H4 (cell line): ENCODE results near the gene APOO. TPM values are rescaled to one million over a fixed set of nuclear protein-coding genes. Genes with fewer than 3 reads are reported as not detected.

Source experiments
- DNase-seq: peaks from one replicate; pipeline ENCODE4 v3.0.0-alpha.2; 2015; ENCODE audit warnings: low spot score
- total RNA-seq: library from RNA; depleted of rRNA; stranded (reverse); fragments of >200 nt; shearing (Covaris generic); gene quantifications from 2 replicates; pipeline ENCODE4 v1.2.3, GENCODE V29; 2014; rRNA removed

APOO gene
- total RNA-seq = 40.5 and 58.9 TPM in 2 replicates

DNA sequence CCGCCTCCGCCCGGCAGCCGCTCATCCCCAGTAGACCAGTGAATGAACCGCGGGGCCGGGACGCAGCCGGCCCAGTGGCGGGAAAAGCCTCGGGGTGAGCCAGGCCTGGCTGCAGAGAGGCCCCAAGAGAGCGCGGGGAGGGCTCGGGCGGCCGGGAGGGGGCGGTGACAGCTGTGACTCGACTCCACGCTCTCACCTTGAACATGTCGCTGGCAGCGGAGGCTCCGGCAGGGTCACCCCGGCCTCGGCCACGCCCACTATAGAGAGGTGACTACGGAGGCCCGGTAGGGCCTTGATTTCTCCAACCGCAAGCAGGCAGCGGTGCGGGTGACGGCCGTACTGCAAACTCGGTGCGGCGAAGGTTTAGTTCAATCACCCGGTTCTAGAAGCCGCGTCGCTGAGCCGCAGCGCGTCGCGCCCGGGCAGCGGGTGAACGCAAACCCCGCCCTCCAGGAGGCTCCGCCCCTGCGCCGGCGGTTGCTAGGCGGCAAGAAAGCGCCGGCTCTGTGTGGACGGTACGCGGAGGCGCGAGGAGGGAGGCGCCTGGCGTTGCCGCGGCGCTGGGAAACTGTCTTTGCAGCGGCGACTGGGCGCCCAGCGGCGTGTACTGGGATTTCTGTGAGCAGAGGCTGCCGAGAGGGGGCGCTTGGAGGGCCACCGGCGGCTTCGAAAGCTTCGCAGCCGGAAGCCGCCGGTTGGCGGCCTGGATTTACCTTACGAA lies at the start of gene APOO, which contains the start of gene CXorf58:
APOO (minus strand) TSS at position 441 of the 721 bp plus-strand sequence; CDS start at position 205, 236 bp downstream.
CXorf58 (plus strand) TSS at position 509 of the 721 bp plus-strand sequence. CDS start 2,297 bp downstream, outside the sequence.
- peak; percentile 84 for DNase-seq

DNA sequence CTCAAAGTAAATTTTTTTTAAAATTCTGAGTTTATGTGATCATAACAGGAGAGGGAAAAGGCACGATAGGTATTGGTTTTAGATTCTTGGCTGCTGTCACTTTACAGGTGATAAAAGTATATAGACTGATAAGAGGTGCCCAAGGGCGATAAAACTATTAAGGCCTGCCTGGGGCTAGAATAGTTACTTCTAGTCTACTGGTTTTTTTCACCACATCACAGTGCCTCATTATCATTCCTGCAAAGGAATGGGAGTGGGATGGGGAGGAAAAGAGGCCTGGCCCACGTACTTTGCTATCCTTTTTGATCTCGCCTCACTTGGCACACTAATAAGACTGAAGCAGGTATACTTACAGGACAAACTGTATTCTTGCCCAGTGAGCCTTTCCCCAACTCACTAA lies 46.7 kb upstream of the APOO start:
- no peak for DNase-seq

DNA sequence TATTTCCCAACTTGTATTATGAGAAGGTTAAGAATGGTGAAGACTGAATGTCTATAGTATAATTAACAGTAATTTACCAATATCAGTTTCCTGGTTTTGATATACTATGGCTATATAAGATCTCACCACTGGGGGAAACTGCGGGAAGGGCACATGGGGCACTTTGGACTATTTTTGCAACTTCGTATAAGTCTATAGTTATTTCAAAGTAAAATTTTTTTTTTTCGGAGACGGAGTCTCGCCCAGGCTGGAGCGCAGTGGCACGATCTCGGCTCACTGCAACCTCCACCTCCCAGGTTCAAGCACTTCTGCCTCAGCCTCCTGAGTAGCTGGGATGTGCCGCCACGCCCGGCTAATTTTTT lies 46.2 kb upstream of the APOO start:
- DNase-seq = no peak

DNA sequence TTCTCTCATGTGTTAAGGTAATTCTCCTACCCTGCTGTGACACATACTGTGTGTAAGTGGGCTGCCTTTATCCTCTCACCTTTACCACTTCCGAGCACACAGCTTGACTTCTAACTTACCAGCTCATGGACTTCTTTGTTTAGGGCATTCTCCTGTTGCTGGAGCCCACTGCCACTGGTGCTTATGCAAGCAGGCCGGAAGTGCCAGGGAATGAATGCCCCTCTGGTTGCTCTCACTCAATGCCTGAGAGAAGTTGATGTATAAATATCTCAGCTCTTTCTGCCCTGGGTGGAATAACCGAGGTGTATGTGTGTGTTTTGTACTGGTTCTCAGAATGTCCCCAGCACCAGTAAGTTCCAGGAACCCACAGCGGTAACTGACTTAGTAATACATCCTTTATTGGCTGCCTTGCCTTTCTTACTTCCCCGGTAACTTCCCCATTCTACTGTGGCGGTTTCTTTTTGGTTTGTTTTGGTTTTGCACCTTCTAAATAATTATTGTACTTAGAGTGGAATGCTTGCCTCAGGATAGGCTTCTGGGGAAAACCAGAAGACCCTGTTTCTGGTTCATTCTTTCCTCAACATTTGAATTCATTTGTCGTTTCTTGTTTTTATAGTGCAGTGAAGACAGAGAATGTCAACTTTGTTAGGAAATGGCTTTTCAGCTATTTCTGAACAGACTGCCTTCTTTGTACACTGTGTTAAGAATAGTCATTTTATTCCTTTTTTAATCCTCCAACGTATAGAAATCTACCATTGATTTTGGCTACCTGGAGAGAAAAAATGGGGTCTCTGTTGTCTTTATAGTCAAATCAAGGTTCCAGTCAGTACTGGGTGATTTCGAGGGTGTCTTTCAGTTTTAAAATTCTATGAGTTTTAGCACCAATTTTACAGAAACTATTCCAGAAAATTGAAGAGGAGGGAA lies 45.5 kb upstream of the APOO start:
- DNase-seq = peak; percentile 8

DNA sequence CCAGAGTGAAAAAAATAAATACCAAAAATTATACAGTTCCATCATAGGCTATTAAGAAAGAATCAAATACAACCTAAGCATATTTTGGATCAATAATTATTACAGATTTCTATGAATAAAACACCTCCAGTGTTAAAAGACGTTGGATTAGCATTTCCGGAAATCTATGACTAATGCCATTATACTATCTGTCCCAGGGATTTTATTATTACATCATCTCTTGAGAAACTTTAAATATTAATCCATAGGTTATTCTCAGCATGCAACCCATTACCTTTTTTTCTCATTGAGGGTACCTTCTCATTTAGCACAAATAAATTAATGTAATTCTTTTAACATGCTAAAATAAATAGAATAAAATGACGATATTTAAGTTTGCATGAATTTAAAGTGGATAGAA lies 44.7 kb upstream of the APOO start:
- no peak for DNase-seq

DNA sequence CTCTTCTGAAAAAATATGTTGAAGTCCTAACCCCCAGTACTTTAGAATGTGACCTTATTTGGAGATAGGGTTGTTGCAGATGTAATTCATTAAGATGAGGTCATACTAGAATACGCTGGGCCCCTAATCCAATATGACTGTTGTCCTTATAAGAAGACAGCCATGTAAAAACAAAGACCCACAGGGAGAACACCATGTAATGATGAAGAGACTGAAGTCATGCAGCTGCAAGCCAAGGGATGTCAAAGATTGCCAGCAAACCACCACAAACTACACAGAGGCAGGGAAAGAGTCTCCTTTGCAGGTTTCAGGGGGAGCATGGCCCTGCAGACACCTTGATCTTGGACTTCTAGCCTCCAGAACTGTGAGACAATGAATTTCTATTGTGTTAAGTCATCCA lies 37.5 kb upstream of the APOO start:
- DNase-seq = no peak

DNA sequence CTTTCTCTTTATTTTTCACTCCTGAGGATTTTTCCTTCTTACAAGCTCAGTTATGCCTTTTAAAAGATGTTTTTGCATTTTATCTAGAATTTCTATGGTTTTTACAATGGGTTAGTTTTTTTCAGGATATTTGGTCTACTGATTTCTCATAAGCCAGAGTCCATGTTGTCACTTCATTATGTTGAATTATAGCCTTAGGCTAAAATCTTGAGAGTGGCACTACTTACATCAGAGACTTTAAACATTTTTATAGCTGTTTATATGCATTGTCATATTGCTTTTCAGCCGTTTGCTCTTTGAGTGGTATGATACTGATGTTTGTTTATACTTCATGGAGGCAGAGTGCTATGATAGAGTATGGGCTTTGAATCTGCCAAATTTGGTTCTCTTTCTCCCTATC lies 36.5 kb upstream of the APOO start:
- no peak for DNase-seq

DNA sequence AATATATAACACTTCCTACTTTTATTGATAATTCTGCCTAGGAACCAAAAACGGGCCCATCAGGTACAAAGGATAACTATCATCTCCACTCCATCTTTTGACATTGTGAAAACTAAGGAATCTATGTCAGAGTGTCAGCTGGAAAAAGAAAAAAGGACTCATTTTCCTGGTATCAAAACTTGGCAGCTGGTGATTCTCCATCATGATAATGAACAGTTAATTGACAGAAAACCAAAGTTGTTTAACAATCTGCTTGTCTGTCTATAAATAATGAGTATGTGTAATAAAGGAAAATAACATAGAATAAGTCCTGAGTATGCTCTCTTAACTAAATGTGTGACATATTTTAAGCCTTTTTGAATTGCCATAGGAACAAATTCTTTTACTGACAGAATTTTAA lies 31.5 kb upstream of the APOO start:
- no peak for DNase-seq

DNA sequence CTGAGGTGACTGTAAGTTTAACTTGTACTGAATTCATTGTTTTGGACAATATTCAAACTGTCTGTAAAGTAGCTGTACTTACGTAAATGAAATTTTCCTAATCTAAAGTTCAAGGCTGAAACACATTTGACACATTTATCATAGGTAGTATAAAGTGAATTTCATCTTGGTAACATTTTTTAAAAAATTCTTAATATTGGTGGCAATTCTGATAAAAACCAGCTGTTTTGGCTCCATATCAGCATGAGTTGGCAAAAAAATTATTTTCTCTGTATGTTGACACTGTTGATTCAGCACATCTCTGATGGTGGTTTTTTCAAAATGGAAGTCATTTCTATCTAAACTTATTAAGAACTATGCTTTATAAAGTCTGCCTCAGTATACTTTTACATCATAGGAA lies 31.0 kb upstream of the APOO start:
- no peak for DNase-seq

DNA sequence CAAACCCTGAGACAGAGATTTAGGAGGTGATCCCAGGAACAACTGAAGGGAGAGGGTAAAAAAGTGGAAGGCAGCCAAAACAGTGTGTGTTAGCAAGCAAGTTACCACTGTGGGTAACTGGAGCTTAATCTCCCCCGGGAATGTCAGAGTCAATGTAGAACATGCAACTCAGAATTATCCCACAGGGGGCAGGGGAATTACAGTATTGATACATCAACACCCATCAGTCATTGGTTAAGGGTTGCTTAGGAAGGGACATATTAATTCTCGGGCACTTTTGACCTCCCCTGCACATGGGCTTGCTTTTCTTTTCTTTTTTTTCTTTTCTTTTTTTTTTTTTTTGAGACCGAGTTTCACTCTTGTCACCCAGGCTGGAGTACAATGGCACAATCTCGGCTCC lies 29.4 kb upstream of the APOO start:
- peak; percentile 5 for DNase-seq

DNA sequence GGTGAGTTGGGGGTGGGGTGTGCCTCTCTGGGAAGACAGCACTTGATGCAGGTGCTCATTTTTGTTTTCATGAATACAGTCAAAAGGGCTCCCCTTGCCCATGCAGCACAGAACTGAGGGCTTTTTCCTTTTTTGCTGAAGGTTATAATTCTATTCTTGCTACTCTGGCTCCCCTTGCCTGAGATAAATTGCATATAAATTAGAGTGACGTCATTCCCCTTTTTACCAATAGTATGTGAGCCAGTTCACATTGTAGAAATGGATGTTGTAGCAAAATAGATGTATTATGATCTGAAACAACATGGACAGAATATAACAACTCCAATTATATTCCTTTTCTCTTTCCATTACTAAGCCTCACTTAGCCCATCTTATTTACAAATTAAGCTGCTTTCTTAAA lies 28.4 kb upstream of the APOO start:
- DNase-seq = no peak

DNA sequence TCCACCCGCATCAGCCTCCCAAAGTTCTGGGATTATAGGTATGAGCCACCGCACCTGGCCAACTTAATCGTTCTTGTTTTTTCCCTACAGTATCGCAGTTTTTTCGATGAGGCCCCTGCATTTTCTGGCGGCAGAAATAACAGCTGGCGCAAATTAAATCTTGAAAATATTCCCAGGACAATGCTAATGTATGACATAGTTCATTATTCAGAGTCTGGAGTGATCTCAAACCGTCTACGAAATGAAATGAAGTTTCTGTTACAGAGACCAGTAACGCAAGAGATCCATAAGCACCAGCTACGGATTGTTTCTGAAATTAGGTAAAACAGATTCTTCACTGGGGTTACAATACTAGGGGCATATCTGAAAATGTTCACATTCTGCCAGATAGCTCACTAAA lies 27.4 kb upstream of the APOO start:
- DNase-seq = no peak

DNA sequence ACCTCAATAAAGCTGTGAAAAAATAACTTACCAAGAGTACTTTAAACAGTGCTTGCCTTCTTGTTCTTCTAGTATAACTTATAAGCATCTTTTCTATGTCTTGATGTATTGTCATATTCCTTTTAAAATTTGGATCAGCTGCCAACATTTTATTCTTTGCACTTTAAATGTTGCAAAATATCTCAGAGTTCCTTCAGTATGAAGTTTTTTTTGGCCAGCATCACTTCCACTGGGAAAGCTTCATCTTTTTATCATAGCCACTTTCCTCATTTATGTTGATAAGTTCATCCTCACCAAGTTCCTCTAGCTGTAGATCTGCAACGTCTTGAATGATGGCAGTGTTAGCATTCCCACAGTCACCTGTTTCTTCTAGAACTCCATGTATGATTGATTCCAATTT lies 24.3 kb upstream of the APOO start:
- DNase-seq = no peak

DNA sequence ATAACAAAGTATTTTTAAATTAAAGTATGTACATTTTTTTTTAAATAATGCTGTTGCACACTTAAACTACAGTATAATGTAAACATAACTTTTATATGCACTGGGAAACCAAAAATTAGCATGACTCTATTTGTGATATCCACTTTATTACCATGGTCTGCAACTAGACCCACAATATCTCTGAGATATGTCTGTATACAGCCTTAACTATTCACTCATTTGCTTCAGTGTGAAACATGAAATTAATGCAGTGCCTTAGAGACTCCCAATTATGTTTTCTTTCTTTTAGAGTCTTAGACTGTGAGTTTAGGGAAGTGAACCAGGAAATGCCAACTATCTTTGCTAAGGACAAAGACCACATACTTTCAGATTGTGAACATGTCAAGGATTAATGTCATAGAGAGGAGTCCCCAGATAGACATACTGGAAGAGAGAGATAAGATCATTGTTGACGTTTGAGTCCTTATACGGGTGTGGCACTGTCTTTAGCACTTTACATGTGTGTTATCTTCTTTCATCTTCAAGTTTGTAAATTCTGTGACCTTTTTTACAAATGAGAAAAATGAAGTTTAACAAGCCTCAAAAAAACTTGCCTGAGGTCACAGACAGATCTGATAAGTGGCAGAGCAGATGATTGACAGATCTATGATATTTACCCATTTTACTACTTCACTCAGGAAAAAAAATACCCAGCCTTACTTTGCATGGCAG lies 23.3 kb upstream of the APOO start:
- no peak for DNase-seq

DNA sequence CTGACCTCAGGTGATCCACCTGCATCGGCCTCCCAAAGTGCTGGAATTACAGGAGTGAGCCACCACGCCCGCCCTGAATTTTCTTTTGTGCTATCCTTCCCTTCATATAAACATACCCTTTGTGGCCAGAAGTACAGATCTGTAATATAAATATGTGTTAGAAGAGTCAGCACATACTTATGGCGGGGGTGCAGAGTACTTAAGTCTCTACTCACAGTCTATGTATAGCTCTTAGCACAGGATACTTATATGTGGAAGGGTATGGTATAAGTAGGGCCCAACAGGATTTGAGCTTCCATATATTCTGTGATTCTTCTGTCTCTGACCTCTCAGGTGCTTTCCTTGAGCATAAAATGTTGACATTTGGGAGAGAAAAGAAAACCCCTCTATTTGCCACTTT lies 18.3 kb upstream of the APOO start:
- no peak for DNase-seq

DNA sequence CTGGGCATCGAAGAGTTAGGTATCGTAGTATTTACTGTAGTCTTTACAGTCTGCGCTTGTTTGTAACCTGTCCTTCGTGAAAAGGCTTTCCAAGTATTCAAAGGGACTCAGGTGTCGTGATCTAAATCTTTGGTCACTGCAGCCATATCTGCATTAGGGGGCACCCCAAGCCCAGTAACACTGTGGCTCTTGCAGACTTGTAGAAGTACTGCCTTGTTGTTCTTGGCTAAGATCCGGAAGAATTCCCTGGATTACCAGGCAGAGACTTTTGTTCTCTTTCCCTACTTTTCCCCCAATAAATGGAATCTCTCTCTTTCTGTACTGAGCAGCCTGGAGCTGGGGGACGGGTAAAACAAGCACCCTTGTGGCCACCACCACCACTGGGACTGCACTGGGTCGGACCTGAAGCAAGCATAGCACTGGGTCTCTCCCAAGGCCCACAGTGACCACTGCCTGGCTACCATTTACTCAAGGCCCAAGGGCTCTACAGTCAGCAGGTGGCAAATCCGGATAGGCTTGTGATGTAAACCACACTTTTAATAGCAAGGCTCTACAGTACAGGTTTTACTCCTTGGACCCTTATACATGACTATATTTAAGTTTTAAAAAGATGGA lies 12.1 kb upstream of the APOO start:
- DNase-seq = no peak

DNA sequence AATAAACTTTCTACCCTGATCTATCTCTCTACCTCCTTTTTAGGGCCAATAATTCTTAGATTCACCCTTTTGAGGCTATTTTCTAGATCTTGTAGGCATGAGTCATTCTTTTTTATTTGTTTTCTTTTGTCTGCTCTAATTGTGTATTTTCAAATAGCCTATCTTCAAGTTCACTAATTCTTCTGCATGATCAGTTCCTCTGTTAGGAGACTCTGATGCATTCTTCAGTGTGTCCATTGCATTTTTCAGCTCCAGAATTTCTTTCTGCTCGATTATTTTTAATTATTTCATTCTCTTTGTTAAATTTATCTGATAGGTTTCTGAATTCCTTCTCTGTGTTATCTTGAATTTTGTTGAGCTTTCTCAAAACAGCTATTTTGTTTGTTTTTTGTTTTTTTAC lies 11.4 kb upstream of the APOO start:
- no peak for DNase-seq

DNA sequence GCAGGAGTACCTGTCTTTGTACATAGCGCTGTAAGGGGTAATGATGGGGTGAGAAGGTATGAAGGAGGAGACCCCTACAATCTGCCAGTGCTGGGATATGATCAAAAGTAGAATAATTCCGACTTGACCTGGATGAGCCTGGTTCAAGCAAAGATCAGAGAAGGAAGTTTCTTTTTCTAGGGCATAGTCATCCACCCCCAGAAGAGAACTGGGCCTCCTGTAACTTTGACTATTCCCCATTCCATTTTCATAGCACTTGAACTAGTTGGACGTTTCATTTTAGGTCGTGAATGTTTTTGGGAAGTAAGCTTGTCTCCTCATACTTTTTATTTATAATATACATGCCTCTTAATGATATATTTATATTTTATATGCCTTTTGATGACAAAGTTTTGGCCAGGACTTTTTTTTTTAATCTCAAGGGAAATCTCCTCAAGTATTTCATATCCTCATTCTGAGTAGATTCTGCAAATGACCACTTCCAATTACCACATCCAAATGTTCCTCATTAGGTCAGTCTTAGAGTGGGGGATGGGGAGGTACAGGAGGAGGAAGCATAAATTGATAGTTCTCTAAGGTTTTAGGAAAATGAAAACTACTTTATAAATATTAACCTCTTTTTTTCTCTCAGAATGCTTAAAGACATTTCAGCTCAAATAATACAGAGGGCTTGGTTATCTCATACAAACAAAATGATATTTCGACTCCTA lies 3.5 kb upstream of the APOO start:
- DNase-seq = no peak

DNA sequence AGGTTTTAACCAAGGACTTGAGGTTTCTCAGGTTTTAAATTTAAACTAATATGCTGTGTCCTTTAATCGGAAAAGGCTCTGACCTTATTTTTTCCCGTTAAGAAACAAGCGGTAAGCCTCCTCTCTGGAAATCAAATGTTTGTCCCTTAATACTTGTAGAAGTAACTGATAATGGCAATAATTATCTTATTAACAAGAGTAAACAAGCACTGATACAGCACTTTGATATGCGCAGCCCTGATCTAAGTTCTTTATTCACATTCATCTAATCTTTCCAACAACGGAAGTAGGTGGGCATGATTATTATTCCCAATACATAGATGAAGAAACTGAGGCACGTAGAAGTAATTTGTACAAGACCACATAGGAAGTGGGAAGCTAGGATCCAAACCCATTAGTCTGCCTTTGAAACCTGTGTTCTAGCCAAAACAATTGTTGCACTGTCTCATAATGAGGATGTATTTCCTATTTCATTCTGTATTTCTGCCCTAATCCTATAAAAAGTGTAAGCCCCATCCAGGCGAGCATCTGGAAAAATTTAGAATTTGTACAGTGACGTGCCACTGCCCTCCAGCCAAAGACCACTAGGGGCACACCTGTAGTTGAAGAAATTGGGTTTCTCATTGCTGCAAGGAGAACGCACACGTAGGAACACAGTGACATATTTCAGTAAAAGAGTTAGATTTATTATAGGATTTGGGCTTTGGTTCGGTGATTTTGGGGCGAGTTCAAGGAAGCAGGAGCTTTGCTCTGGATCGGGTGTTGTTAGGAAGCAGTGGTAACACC lies 674 bp upstream of the APOO start:
- DNase-seq = no peak

DNA sequence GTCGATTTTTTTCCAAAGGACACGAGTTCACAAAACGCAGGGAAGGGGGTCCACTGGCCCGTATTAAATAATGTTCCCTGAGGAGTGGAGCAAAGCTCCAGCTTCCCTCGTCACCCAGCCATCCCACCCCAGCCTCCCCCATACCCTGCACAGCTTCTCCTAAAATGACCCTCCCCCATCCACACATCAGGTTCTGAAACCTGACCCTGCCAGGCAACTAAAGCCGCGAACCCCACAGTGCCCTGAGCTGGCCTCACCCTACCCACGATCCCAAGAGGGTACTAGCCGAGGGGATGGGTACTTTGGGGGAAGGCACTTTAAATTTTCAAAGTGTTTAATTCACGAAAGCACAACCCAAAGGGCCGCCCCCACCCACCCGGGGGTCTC lies 634 bp downstream of the APOO start:
- DNase-seq = no peak

DNA sequence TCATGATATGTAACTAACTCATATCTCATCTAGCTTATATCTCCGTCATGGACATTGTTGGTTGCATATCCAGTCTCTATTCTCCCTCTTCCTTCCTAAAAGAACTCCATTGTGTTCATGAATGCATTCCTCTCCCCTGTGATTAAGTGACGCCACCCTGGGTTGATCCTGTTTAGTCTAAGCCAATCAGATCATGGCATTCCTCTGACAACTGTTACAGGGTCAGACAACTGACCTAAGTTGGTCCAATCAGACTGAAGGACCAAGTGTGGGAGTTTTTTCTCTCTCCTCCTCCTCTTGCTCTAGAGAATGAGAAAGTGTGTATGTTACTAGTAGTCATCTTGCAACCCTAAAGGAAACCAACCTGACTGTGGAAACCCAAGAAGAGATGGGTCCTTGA lies 3.6 kb downstream of the APOO start:
- no peak for DNase-seq
